H9 (cell line): Measurements from ENCODE around the gene DGKB. TPM values are rescaled to one million over a fixed set of nuclear protein-coding genes. Genes with fewer than 3 reads are reported as not detected.

Source experiments
- DNase-seq: peaks from one replicate; pipeline ENCODE4 v3.0.0-alpha.2; 2017
- H2AFZ ChIP-seq: one replicate; pipeline ENCODE4 v1.6.1; 2013; ENCODE audit warnings: mild to moderate bottlenecking, low read length, control low read depth, moderate library complexity
- H2AK5ac ChIP-seq: 2 replicates; pipeline ENCODE4 v1.6.1; 2013; ENCODE audit warnings: low read length, control low read depth, mixed read lengths; ENCODE audit not compliant: insufficient read length
- H2BK120ac ChIP-seq: one replicate; pipeline ENCODE4 v1.6.1; 2013; ENCODE audit warnings: low read depth, mild to moderate bottlenecking, low read length, control low read depth, inconsistent platforms; ENCODE audit not compliant: poor library complexity, severe bottlenecking
- H2BK12ac ChIP-seq: 2 replicates; pipeline ENCODE4 v1.6.1; 2013; ENCODE audit warnings: low read length, control low read depth, mixed read lengths, low read depth; ENCODE audit not compliant: insufficient read length
- H2BK15ac ChIP-seq: 2 replicates; pipeline ENCODE4 v1.6.1; 2013; ENCODE audit warnings: low read depth, low read length, control low read depth
- H2BK20ac ChIP-seq: one replicate; pipeline ENCODE4 v1.6.1; 2013; ENCODE audit warnings: low read depth, mild to moderate bottlenecking, low read length, control low read depth, inconsistent platforms; ENCODE audit not compliant: poor library complexity, severe bottlenecking
- H2BK5ac ChIP-seq: 2 replicates; pipeline ENCODE4 v1.6.1; 2013; ENCODE audit warnings: low read length, control low read depth, mixed read lengths; ENCODE audit not compliant: insufficient read length
- H3K14ac ChIP-seq: 2 replicates; pipeline ENCODE4 v1.6.1; 2013; ENCODE audit warnings: low read length, control low read depth; ENCODE audit not compliant: insufficient read depth
- H3K18ac ChIP-seq: 2 replicates; pipeline ENCODE4 v1.6.1; 2013; ENCODE audit warnings: low read depth, mild to moderate bottlenecking, mixed read lengths, low read length, control low read depth; ENCODE audit not compliant: insufficient read length
- H3K23ac ChIP-seq: 2 replicates; pipeline ENCODE4 v1.6.1; 2013; ENCODE audit warnings: low read length, control low read depth, mixed read lengths, low read depth; ENCODE audit not compliant: insufficient read length
- H3K23me2 ChIP-seq: 2 replicates; pipeline ENCODE4 v1.6.1; 2013; ENCODE audit warnings: low read depth, mild to moderate bottlenecking, mixed read lengths, low read length, control low read depth; ENCODE audit not compliant: insufficient read length, poor library complexity, severe bottlenecking
- H3K27ac ChIP-seq: 2 replicates; pipeline ENCODE4 v1.5.1; 2013; ENCODE audit warnings: low read length, control low read depth, mixed read lengths, low read depth; ENCODE audit not compliant: insufficient read length
- H3K27me3 ChIP-seq: 2 replicates; pipeline ENCODE4 v1.6.1; 2013; ENCODE audit warnings: low read length, control low read depth, inconsistent platforms; ENCODE audit not compliant: insufficient read depth
- H3K4ac ChIP-seq: 2 replicates; pipeline ENCODE4 v1.6.1; 2013; ENCODE audit warnings: low read depth, mild to moderate bottlenecking, control low read depth, inconsistent platforms, low read length, moderate library complexity
- H3K4me1 ChIP-seq: 2 replicates; pipeline ENCODE4 v1.6.1; 2013; ENCODE audit warnings: low read length, control low read depth, inconsistent platforms; ENCODE audit not compliant: insufficient read depth
- H3K4me2 ChIP-seq: 2 replicates; pipeline ENCODE4 v1.6.1; 2013; ENCODE audit warnings: low read length, control low read depth, mixed read lengths; ENCODE audit not compliant: insufficient read length, insufficient read depth
- H3K56ac ChIP-seq: 2 replicates; pipeline ENCODE4 v1.6.1; 2013; ENCODE audit warnings: low read depth, mild to moderate bottlenecking, mixed read lengths, low read length, control low read depth; ENCODE audit not compliant: insufficient read length
- H3K79me1 ChIP-seq: 2 replicates; pipeline ENCODE4 v1.6.1; 2013; ENCODE audit warnings: low read depth, mild to moderate bottlenecking, moderate library complexity, low read length, control low read depth, inconsistent platforms; ENCODE audit not compliant: insufficient read depth, poor library complexity, severe bottlenecking
- H3K79me2 ChIP-seq: 2 replicates; pipeline ENCODE4 v1.6.1; 2013; ENCODE audit warnings: low read length, control low read depth, inconsistent platforms; ENCODE audit not compliant: insufficient read depth
- H3K9ac ChIP-seq: 2 replicates; pipeline ENCODE4 v1.6.1; 2013; ENCODE audit warnings: low read length, control low read depth, mixed read lengths; ENCODE audit not compliant: insufficient read length; ENCODE audit errors: extremely low read depth
- H3K9me3 ChIP-seq: one replicate; pipeline ENCODE4 v1.6.1; 2013; ENCODE audit warnings: low read depth, low read length, inconsistent platforms; ENCODE audit not compliant: control insufficient read depth
- H3T11ph ChIP-seq: one replicate; pipeline ENCODE4 v1.6.1; 2013; ENCODE audit warnings: mild to moderate bottlenecking, low read length, control low read depth, inconsistent platforms
- H4K20me1 ChIP-seq: one replicate; pipeline ENCODE4 v1.6.1; 2013; ENCODE audit not compliant: control insufficient read depth, insufficient read length, insufficient read depth
- H4K5ac ChIP-seq: 2 replicates; pipeline ENCODE4 v1.6.1; 2013; ENCODE audit warnings: low read depth, mild to moderate bottlenecking, mixed read lengths, low read length, control low read depth; ENCODE audit not compliant: insufficient read length
- H4K8ac ChIP-seq: replicated peaks from 2 replicates; pipeline ENCODE4 v1.6.1; 2013; ENCODE audit warnings: low read length, control low read depth, mixed read lengths, low read depth; ENCODE audit not compliant: insufficient read length
- H4K91ac ChIP-seq: 2 replicates; pipeline ENCODE4 v1.6.1; 2013; ENCODE audit warnings: low read depth, mild to moderate bottlenecking, moderate library complexity, mixed read lengths, low read length, control low read depth; ENCODE audit not compliant: insufficient read length
- H3K27ac Mint-ChIP-seq, 3 experiments: 2 replicates in 2 of 3; 3 replicates in 1 of 3; pipeline ENCODE4 v1.8.0; 2020 to 2021; ENCODE audit warnings: mixed read lengths in 3 of 3, mild to moderate bottlenecking in 1 of 3, moderate library complexity in 1 of 3
- H3K27me3 Mint-ChIP-seq: 2 replicates; pipeline ENCODE4 v1.8.0; 2021; ENCODE audit warnings: low read depth, mild to moderate bottlenecking, moderate library complexity, mixed read lengths
- H3K36me3 Mint-ChIP-seq, 3 experiments: 2 replicates in 2 of 3; 3 replicates in 1 of 3; pipeline ENCODE4 v1.8.0; 2020 to 2021; ENCODE audit warnings: low read depth in 3 of 3, mixed read lengths in 3 of 3; ENCODE audit not compliant: insufficient read depth in 1 of 3
- H3K4me1 Mint-ChIP-seq, 2 experiments: 2 replicates each; pipeline ENCODE4 v1.8.0; 2020; ENCODE audit warnings: mixed read lengths in 2 of 2
- H3K4me3 Mint-ChIP-seq, 2 experiments: 2 replicates in 1 of 2; 3 replicates in 1 of 2; pipeline ENCODE4 v1.8.0; 2020 to 2021; ENCODE audit warnings: mild to moderate bottlenecking in 2 of 2, mixed read lengths in 2 of 2, moderate library complexity in 1 of 2
- H3K9me3 Mint-ChIP-seq, 2 experiments: 2 replicates in 1 of 2; 3 replicates in 1 of 2; pipeline ENCODE4 v1.8.0; 2020; ENCODE audit warnings: mild to moderate bottlenecking in 2 of 2, mixed read lengths in 2 of 2, moderate library complexity in 1 of 2
- CTCF ChIP-seq: fragments of 200-600 bp; sonication (generic); conservative IDR thresholded peaks from 3 replicates; pipeline ENCODE4 v1.8.0; 2021; ENCODE audit warnings: antibody characterized with exemption, mild to moderate bottlenecking
- WGBS: extraction: QIAGEN DNeasy Blood & Tissue Kit; methylation state at CpG from one replicate; pipeline ENCODE4 v1.1.7; 2013; ENCODE audit warnings: missing lambda C conversion rate, low lambda C conversion rate, mixed read lengths; ENCODE audit not compliant: insufficient read length; ENCODE audit errors: extremely low coverage; 5-methylcytosine and 5-hydroxymethylcytosine counted together
- total RNA-seq: library from RNA; stranded (reverse); gene quantifications from 2 replicates; pipeline ENCODE4 v1.2.1, GENCODE V29; 2021

The DGKB gene
- total RNA-seq, 1 experiment from 2014 or later, result 0.26 TPM

GRCh38 chr7:14381936-14382335, 520.6 kb downstream of the DGKB start:
- no peak overlapping the region for H2BK15ac ChIP-seq
- Mint-ChIP-seq H3K4me3 (no peak overlapping the region), H3K27ac (no peak overlapping the region), H3K27me3 (no peaks in the 10 kb centered on the region), H3K4me1 (no peaks in the 10 kb centered on the region), H3K9me3 (no peaks in the 10 kb centered on the region), H3K36me3 (no peaks in the 10 kb centered on the region)
- no peak overlapping the region for H4K8ac ChIP-seq
- no peak overlapping the region for H3K4ac ChIP-seq
- no peak overlapping the region for H2BK20ac ChIP-seq
- no peaks in the 10 kb centered on the region for H4K20me1 ChIP-seq
- no peak overlapping the region for H3K27ac ChIP-seq
- H3K4me2 ChIP-seq, result no peak overlapping the region
- no peaks in the 10 kb centered on the region; the same call in 1 of the 2 replicates for H3K4me1 ChIP-seq
- no peak overlapping the region for H3K56ac ChIP-seq
- no peak overlapping the region for H2BK12ac ChIP-seq
- no peak overlapping the region for H3K18ac ChIP-seq
- no peak overlapping the region for H2BK5ac ChIP-seq
- no peak overlapping the region for H4K5ac ChIP-seq
- TF ChIP-seq CTCF, result no peak
- H3K9ac ChIP-seq, result no peak overlapping the region
- H2AK5ac ChIP-seq, result no peak overlapping the region
- no CpG with 5 or more reads among the region's 3 CpGs for WGBS
- no peak overlapping the region for H3K14ac ChIP-seq
- DNase-seq, result no peak
- H3K79me2 ChIP-seq, result no peaks in the 10 kb centered on the region
- H3K9me3 ChIP-seq, result no peaks in the 10 kb centered on the region
- no peaks in the 10 kb centered on the region for H3K27me3 ChIP-seq
- no peak overlapping the region for H3K23ac ChIP-seq
- no peak overlapping the region for H2BK120ac ChIP-seq
- no peak overlapping the region for H2AFZ ChIP-seq
- no peaks in the 10 kb centered on the region for H3K79me1 ChIP-seq
- no peaks in the 10 kb centered on the region for H3K23me2 ChIP-seq
- H3T11ph ChIP-seq, result no peak overlapping the region
- no peak overlapping the region for H4K91ac ChIP-seq
